ENCODE results near the gene CNN2. TPM values are rescaled to one million over a fixed set of nuclear protein-coding genes. Genes with fewer than 3 reads are reported as not detected.
A peak's percentile ranks its signal among the peaks of the same experiment; 100 is the strongest.

Gene CNN2
- total and polyA plus RNA-seq, 2 donors from 2014 or later: 64.1 to 131 TPM

DNA sequence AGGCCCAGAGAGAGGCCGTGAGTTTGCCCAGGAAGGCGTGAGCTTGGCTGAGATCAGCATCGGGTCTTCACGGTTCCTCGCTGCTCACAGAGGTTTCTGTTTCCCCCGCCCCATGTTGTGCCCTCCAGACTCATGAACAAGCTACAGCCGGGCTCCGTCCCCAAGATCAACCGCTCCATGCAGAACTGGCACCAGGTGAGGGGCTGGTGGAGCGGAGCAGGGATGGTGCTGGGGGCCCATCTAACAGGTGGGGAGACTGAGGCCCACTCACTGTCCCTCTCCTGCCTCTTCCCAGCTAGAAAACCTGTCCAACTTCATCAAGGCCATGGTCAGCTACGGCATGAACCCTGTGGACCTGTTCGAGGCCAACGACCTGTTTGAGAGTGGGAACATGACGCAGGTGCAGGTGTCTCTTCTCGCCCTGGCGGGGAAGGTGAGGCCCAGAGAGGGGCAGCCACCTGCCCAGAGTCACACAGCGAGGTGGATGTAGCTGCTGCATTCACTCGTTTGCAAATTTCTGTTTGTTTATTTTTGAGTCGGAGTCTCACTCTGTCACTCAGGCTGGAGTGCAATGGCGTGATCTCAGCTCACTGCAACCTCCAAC lies 6.0 kb downstream of the CNN2 start:
- no peak for DNase-seq
- no peaks in the 10 kb centered on the region for H3K27me3 ChIP-seq (ENCODE audit: control insufficient read depth, insufficient read depth, low read length)
- H3K36me3 ChIP-seq (ENCODE audit: control insufficient read depth in 2 of 3, insufficient read depth in 3 of 3, low read length in 3 of 3): peaks cover 3 to 8% (median 4%) of the 10 kb centered on the region in 3 donors
- H3K9ac ChIP-seq (ENCODE audit: low read length in 3 of 3): no peak overlapping the region
- no peaks in the 10 kb centered on the region for H3K9me3 ChIP-seq (ENCODE audit: control insufficient read depth in 2 of 3, insufficient read depth in 1 of 3, low read length in 3 of 3)
- peaks cover 0 to 8% (median 0%) of the 10 kb centered on the region in 3 donors for H3K4me1 ChIP-seq (ENCODE audit: control insufficient read depth in 2 of 3, insufficient read depth in 2 of 3, low read depth in 1 of 3, low read length in 3 of 3)
- no peak for FAIRE-seq
- no peak overlapping the region for H3K27ac ChIP-seq (ENCODE audit: low read depth in 2 of 2, low read length in 2 of 2)
- no peak overlapping the region for H3K4me3 ChIP-seq (ENCODE audit: low read length in 3 of 3)
- intact Hi-C loops (cut with DNase I): no loop called here
- TF ChIP-seq, protein P1, sequence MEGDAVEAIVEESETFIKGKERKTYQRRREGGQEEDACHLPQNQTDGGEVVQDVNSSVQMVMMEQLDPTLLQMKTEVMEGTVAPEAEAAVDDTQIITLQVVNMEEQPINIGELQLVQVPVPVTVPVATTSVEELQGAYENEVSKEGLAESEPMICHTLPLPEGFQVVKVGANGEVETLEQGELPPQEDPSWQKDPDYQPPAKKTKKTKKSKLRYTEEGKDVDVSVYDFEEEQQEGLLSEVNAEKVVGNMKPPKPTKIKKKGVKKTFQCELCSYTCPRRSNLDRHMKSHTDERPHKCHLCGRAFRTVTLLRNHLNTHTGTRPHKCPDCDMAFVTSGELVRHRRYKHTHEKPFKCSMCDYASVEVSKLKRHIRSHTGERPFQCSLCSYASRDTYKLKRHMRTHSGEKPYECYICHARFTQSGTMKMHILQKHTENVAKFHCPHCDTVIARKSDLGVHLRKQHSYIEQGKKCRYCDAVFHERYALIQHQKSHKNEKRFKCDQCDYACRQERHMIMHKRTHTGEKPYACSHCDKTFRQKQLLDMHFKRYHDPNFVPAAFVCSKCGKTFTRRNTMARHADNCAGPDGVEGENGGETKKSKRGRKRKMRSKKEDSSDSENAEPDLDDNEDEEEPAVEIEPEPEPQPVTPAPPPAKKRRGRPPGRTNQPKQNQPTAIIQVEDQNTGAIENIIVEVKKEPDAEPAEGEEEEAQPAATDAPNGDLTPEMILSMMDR (IDR thresholded peaks at IDR 0.05; ENCODE audit: borderline replicate concordance, extremely low read depth, insufficient read depth): no peak

DNA sequence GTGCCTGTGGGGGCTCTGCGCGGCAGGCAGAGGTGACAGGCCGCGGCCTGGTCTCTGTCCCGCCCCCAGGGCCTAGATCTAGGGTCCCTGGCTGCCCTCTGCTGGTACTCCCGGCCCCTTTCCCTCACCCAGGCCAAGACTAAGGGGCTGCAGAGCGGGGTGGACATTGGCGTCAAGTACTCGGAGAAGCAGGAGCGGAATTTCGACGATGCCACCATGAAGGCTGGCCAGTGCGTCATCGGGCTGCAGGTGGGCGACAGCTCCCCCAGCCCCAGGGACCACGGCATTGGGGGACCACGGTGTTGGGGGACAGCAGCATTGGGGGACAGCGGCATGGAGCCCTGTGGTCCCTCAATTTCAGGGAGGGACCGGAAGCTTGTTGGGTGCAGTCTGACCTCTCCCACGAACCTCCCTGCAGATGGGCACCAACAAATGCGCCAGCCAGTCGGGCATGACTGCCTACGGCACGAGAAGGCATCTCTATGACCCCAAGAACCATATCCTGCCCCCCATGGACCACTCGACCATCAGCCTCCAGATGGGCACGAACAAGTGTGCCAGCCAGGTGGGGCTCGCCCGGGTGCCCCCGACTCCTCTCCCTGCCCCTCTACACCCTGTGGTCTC lies 9.7 kb downstream of the CNN2 start:
- Histone ChIP-seq H3K36me3 (ENCODE audit: control insufficient read depth in 2 of 3, insufficient read depth in 3 of 3, low read length in 3 of 3) (peaks cover 3 to 8% (median 4%) of the 10 kb centered on the region in 3 donors), H3K4me3 (ENCODE audit: low read length in 3 of 3) (no peak overlapping the region), H3K27me3 (ENCODE audit: control insufficient read depth, insufficient read depth, low read length) (no peaks in the 10 kb centered on the region), H3K27ac (ENCODE audit: low read depth in 2 of 2, low read length in 2 of 2) (no peak overlapping the region), H3K4me1 (ENCODE audit: control insufficient read depth in 2 of 3, insufficient read depth in 2 of 3, low read depth in 1 of 3, low read length in 3 of 3) (peaks cover 0 to 16% (median 9%) of the 10 kb centered on the region in 3 donors), H3K9me3 (ENCODE audit: control insufficient read depth in 2 of 3, insufficient read depth in 1 of 3, low read length in 3 of 3) (no peaks in the 10 kb centered on the region), H3K9ac (ENCODE audit: low read length in 3 of 3) (no peak overlapping the region)
- intact Hi-C loops (cut with DNase I): no loop called here
- DNase-seq (peak in 1 of 5 donors; percentile 80), FAIRE-seq (no peak)
- TF ChIP-seq, protein P1 (IDR thresholded peaks at IDR 0.05; ENCODE audit: borderline replicate concordance, extremely low read depth, insufficient read depth): no peak

DNA sequence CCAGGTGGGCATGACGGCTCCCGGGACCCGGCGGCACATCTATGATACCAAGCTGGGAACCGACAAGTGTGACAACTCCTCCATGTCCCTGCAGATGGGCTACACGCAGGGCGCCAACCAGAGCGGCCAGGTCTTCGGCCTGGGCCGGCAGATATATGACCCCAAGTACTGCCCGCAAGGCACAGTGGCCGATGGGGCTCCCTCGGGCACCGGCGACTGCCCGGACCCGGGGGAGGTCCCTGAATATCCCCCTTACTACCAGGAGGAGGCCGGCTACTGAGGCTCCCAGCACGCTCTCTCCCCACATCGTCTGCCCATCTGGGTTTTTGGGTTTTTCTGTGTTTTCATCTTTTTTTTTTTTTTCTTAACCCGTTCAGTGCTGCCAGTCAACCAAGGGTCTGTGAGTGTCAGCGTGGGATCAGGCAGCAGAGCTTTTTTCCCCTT lies 11.2 kb downstream of the CNN2 start:
- TF ChIP-seq, protein P1 (IDR thresholded peaks at IDR 0.05; ENCODE audit: borderline replicate concordance, extremely low read depth, insufficient read depth): no peak
- H3K36me3 ChIP-seq (ENCODE audit: control insufficient read depth in 2 of 3, insufficient read depth in 3 of 3, low read length in 3 of 3): peaks cover 0 to 2% (median 0%) of the 10 kb centered on the region in 3 donors
- DNase-seq: peak in 1 of 5 donors; percentile 75
- intact Hi-C loops (cut with DNase I): no loop called here
- FAIRE-seq: no peak
- peak overlapping the region in 1 of 2 donors; percentile 1 for H3K27ac ChIP-seq (ENCODE audit: low read depth in 2 of 2, low read length in 2 of 2)
- H3K9me3 ChIP-seq (ENCODE audit: control insufficient read depth in 2 of 3, insufficient read depth in 1 of 3, low read length in 3 of 3): no peaks in the 10 kb centered on the region
- H3K27me3 ChIP-seq (ENCODE audit: control insufficient read depth, insufficient read depth, low read length): no peaks in the 10 kb centered on the region
- peaks cover 0 to 19% (median 9%) of the 10 kb centered on the region in 3 donors for H3K4me1 ChIP-seq (ENCODE audit: control insufficient read depth in 2 of 3, insufficient read depth in 2 of 3, low read depth in 1 of 3, low read length in 3 of 3)
- H3K4me3 ChIP-seq (ENCODE audit: low read length in 3 of 3): no peak overlapping the region
- H3K9ac ChIP-seq (ENCODE audit: low read length in 3 of 3): no peak overlapping the region

Measured in kidney (tissue), 14 donors.